ENCODE results near the gene FOXL3.

FOXL3 gene

GRCh38 chr7:303884-304573 is 14.1 kb downstream of the FOXL3 start:
- DNase-seq: no peak

- DNase-seq: no peak
Measured at GRCh38 chr7:304574-305409, 14.8 kb downstream of the FOXL3 start.

GRCh38 chr7:305410-306151 is 15.6 kb downstream of the FOXL3 start:
- no peak for DNase-seq

- no peak for DNase-seq
Measured at GRCh38 chr7:307970-308369, 18.0 kb downstream of the FOXL3 start.

GRCh38 chr7:309586-310228 is 19.7 kb downstream of the FOXL3 start:
- DNase-seq: no peak

- no peak for DNase-seq
Measured at GRCh38 chr7:311131-311680, 21.2 kb downstream of the FOXL3 start.

GRCh38 chr7:311796-312195 is 21.8 kb downstream of the FOXL3 start:
- no peak for DNase-seq

- no peak for DNase-seq
Measured at GRCh38 chr7:312424-312823, 22.5 kb downstream of the FOXL3 start.

- no peak for DNase-seq
Measured at GRCh38 chr7:314853-315252, 24.9 kb downstream of the FOXL3 start.

- no peak for DNase-seq
Measured at GRCh38 chr7:315516-316265, 25.7 kb downstream of the FOXL3 start.

- DNase-seq: no peak
Measured at GRCh38 chr7:317643-318405, 27.9 kb downstream of the FOXL3 start.

- no peak for DNase-seq
Measured at GRCh38 chr7:318476-318875, 28.5 kb downstream of the FOXL3 start.

- DNase-seq: no peak
Measured at GRCh38 chr7:318878-319661, 29.1 kb downstream of the FOXL3 start.

GRCh38 chr7:320297-320696 is 30.3 kb downstream of the FOXL3 start:
- DNase-seq: no peak

- peak; percentile 73 to 89 (median 84) for DNase-seq
Measured at GRCh38 chr7:322111-322671, 32.2 kb downstream of the FOXL3 start.

- no peak for DNase-seq
Measured at GRCh38 chr7:322708-323111, 32.7 kb downstream of the FOXL3 start.

- DNase-seq: no peak
Measured at GRCh38 chr7:323410-323809, 33.4 kb downstream of the FOXL3 start.

GRCh38 chr7:324011-324410 is 34.0 kb downstream of the FOXL3 start:
- no peak for DNase-seq

- DNase-seq: no peak
Measured at GRCh38 chr7:325051-325798, 35.3 kb downstream of the FOXL3 start.

Data from activated CD4-positive, CD25-positive, alpha-beta regulatory T cell (primary cell).